GM19438 (cell line): ENCODE data around the gene RMI1.
A peak's percentile ranks its signal among the peaks of the same experiment; 100 is the strongest.
"Not testable (repeated sequence)": the region's sequence is repeated elsewhere in the genome, so short reads cannot be mapped to it uniquely, and the experiment has no call there.

ENCODE experiments used
- ATAC-seq: cut with Tn5 transposase; IDR thresholded peaks from one replicate; pipeline ENCODE4 v1.9.1; 2021; ENCODE audit warnings: low read depth; ENCODE audit not compliant: unreplicated experiment

The RMI1 gene

GRCh38 chr9:83980395-83981125 is at the start of gene RMI1:
Gene RMI1 (plus strand): TSS chr9:83980805. CDS start chr9:84000987, 20,182 bp downstream.
- peak; percentile 65 for ATAC-seq

DNA sequence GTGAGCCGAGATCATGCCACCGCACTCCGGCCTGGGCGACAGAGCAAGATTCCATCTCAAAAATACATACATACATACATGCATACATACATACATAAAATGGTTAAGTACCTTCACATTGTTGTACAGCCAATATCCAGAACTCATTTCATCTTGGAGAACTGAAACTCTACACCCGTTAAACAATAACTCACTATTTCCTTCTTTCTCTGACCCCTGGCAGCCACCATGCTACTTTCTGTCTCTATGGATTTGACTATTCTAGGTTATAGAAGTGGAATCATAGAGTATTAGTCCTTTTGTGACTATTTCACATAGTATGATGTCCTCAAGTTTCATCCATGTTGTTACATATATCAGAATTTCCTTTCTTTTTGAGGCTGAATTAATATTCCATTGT is 49.7 kb upstream of the RMI1 start:
- ATAC-seq = no peak

- ATAC-seq = no peak
These were observed 48.6 kb upstream of the RMI1 start for GRCh38 chr9:83932011-83932410.

DNA sequence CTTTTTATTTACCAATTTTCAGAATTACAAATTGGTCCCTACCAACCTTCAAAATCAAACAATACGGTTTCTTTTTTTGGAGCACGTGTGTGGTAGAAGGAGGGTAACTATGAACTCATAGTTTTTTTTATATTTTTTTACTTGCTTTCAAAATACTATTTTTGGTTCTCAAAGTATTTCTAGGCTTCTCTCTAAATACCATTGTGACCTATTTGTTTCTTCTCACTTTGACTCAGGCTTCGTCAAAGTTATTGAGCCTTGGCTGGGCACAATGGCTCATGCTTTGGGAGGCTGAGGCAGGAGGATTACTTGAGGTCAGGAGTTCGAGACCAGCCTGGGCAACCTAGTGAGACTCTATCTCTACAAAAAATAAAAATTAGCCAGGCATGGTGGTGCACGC is 47.8 kb upstream of the RMI1 start:
- ATAC-seq = no peak

- no peak for ATAC-seq
These were observed 46.8 kb upstream of the RMI1 start for GRCh38 chr9:83933790-83934189.

DNA sequence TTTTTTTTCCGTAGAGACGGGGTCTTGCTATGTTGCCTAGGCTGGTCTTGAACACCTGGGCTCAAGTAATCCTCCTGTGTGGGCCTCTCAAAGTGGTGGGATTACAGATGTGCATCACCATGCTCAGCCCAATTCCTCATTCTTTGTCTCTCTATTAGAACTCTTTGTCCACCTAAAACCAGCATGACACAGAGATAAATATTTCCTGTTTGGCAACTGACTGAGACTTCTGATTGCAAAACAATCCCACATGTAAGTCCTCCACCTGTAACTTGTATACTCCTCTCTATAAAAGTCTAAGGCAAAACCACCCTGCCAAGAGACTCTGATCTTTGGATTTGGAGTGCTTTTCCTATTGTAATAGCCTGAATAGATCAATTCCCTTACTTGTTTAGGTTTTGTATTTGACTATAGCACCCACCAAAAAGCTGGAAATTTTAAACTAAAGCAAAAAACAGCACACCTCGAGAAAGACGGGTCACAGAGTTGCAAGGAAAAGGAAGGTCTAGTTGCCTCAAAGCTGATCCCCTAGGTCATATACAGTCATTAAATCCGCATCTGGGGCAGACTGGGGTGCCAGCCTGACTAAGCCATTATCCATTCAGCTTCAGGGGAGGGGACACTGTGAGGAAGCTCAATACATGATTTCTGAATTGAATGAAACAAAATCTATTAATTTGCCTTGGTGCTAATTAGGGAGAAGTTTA is 45.9 kb upstream of the RMI1 start:
- no peak for ATAC-seq

DNA sequence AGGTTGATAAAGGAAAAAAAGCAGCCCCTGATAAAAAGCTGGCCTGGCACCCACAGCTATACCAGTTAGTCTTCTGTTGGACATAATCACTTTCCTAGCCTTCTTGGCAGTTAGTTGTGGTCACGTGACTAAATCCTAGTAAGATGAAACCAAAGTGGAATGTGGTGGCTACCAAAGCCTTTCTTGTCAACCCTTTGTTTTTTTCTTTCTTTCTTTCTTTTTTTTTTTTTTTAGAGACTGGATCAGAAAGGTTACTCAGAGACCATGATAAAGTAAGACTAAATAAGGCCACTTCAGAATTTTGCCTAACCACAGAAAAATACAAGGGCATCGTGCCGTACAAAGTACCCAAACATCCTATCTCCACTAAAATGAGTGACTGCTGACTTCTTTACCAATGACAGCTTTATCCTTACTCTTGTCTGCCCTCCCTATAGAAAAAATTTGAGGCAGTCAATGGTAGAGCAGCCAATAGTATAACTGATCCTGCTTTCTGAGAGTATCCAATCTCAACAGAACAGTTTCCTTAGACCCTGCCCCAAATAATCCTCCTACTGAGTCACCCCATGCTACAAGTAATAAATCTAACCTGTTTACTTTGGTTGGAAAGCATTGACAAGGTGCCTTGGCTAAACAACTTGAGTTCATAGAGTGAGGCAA is 45.2 kb upstream of the RMI1 start:
- no peak for ATAC-seq

DNA sequence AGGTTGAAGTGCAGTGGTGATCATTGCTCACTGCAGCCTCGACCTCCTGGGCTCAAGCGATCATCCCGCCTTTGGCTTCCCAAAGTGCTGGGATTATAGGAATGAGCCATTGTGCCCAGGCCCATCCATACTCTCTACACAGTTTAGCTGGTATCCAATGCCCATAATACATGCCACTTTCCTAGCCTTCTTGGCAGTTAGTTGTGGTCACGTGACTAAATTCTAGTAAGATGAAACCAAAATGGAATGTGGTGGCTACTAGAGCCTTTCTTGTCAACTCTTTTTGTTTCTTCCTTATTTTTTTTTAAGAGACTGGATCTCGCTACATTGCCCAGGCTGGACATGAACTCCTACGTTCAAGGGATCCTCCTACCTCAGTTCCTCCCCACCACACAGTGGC is 44.1 kb upstream of the RMI1 start:
- ATAC-seq = no peak

- peak; percentile 69 for ATAC-seq
These were observed 42.6 kb upstream of the RMI1 start for GRCh38 chr9:83937861-83938455.

GRCh38 chr9:83940590-83941303 is 39.9 kb upstream of the RMI1 start:
- no peak for ATAC-seq

GRCh38 chr9:83948096-83948495 is 32.5 kb upstream of the RMI1 start:
- ATAC-seq = not testable (repeated sequence)

DNA sequence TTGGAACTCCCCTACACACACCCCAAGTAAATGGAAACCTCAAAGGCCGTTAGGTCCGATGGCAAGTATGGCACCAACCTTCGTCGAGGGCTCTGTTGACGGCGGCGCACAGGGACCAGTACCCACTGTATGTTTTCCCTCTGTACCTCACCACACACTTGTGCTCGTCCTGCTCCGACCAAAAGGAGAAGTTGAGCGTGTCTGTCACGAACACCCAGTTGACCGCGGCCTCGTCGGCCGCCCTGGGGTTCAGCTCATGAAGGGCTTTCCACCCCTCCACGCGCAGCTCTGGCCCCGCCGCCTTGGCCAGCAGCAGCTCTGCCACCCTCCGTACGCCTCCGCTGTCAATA is 24.5 kb upstream of the RMI1 start:
- ATAC-seq = peak; percentile 46

GRCh38 chr9:83956436-83957247 is 24.0 kb upstream of the RMI1 start:
- ATAC-seq = peak; percentile 78

DNA sequence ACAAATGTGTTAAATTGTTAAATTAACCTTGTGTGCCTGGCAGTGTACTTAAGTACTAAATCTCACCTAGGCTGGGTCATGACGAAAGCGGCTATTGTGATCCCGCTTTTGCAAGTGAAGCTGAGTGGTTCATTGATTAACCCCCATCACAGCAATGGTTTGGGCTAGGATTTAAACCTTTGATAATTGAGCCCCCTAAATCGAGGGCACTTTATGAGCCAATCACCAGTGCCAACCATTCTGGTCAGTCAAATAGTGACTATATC is 23.4 kb upstream of the RMI1 start:
- ATAC-seq = no peak

GRCh38 chr9:83959061-83959460 is 21.5 kb upstream of the RMI1 start:
- no peak for ATAC-seq

GRCh38 chr9:83960991-83961390 is 19.6 kb upstream of the RMI1 start:
- ATAC-seq = no peak

GRCh38 chr9:83962165-83962564 is 18.4 kb upstream of the RMI1 start:
- no peak for ATAC-seq

DNA sequence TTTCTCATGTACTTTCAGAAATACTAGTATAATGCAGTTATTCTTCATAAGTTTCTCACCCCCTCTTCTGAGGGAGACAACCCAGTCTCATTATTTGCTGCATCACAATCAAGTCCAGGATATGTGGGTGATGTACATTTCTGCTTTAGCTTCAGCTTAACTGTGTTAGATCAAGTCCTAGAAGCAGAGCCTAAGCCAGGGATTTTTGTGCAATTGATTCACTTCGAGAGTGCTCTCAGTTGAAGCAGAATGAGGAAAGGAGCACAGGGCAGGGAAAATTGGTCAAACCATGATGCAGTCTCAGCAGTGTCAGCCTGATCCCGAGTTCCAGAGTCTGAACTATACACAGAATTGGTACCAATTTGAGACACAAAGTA is 15.6 kb upstream of the RMI1 start:
- ATAC-seq = no peak

DNA sequence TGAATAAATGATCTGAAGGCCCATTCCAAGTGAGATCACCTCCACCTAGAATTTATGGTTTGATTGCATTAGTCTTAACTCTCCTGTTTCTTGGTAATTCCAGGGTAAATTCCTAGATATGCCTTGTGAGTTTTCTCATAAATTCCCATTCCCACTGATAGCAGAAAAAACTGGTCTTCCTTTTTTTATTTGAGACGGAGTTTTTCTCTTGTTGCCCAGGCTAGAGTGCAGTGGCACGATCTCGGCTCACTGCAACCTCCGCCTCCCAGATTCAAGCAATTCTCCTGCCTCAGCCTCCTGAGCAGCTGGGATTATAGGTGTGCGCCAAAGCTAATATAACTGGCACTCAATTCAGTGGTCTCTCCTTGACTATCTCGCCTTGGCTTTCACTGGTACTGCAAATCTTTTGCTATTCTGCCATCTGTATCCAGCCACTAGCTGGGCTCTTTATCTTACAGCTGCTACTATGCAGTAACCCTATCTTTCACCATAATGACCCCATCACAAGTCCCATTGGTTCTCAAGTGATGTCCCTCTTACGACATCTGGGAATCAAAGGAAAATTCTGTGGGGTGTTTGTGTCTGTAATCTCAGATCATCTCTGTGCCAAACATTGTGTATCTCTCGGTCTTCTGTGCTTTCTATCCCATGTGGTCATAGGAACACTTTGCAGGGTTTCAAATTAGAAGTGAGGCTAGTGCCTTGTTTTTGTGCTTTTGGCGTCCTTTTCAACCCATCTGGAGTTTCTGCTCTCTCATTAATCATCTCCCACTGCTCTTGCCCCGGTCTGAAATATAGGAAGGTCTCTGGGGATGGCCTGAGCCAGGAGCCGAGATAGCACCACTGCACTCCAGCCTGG is 15.0 kb upstream of the RMI1 start:
- ATAC-seq = no peak
